Glutamatergic neuron (in vitro differentiated cells): ENCODE data around the gene ARHGAP25. TPM values are rescaled to one million over a fixed set of nuclear protein-coding genes. Genes with fewer than 3 reads are reported as not detected.

Source experiments
- DNase-seq: peaks from one replicate; pipeline ENCODE4 v3.0.0; 2022
- H3K27ac Mint-ChIP-seq: one replicate; pipeline ENCODE4 v1.8.0; 2020; ENCODE audit warnings: mild to moderate bottlenecking, mixed read lengths, inconsistent platforms; ENCODE audit not compliant: unreplicated experiment
- H3K27me3 Mint-ChIP-seq: one replicate; pipeline ENCODE4 v1.8.0; 2020; ENCODE audit warnings: mild to moderate bottlenecking, moderate library complexity, mixed read lengths, inconsistent platforms; ENCODE audit not compliant: unreplicated experiment
- H3K36me3 Mint-ChIP-seq: one replicate; pipeline ENCODE4 v1.8.0; 2020; ENCODE audit warnings: mild to moderate bottlenecking, mixed read lengths, inconsistent platforms; ENCODE audit not compliant: unreplicated experiment
- H3K4me1 Mint-ChIP-seq: one replicate; pipeline ENCODE4 v1.8.0; 2020; ENCODE audit warnings: mild to moderate bottlenecking, low read depth, mixed read lengths, inconsistent platforms; ENCODE audit not compliant: unreplicated experiment
- H3K4me3 Mint-ChIP-seq: one replicate; pipeline ENCODE4 v1.8.0; 2020; ENCODE audit warnings: mild to moderate bottlenecking, mixed read lengths, inconsistent platforms; ENCODE audit not compliant: unreplicated experiment
- H3K9me3 Mint-ChIP-seq: one replicate; pipeline ENCODE4 v1.8.0; 2020; ENCODE audit warnings: mild to moderate bottlenecking, moderate library complexity, mixed read lengths, inconsistent platforms; ENCODE audit not compliant: unreplicated experiment
- CTCF ChIP-seq: fragments of 200-600 bp; sonication (generic); IDR thresholded peaks from one replicate; pipeline ENCODE4 v1.5.0; 2021; ENCODE audit not compliant: partially characterized antibody, unreplicated experiment
- total RNA-seq: library from RNA; stranded (reverse); fragmentation: NEBNext Ultra II Directional; extraction: Animal tissue kit (Norgen Biotek cat#: 25700); gene quantifications from one replicate; pipeline ENCODE4 v1.2.1, GENCODE V29; 2021; ENCODE audit not compliant: unreplicated experiment

ARHGAP25 gene
- total RNA-seq, 1 donor from 2014 or later = 1.4 TPM

- H3K4me3 Mint-ChIP-seq = no peak overlapping the region
- DNase-seq = no peak
- peaks cover 2% of the 10 kb centered on the region for H3K9me3 Mint-ChIP-seq
- H3K27me3 Mint-ChIP-seq = peaks cover 7% of the 10 kb centered on the region
- no peaks in the 10 kb centered on the region for H3K36me3 Mint-ChIP-seq
- TF ChIP-seq CTCF = no peak
- no peak overlapping the region for H3K27ac Mint-ChIP-seq
- H3K4me1 Mint-ChIP-seq = no peaks in the 10 kb centered on the region
Measured at GRCh38 chr2:68779595-68779994, 45.0 kb downstream of the ARHGAP25 start.

- no peak for TF ChIP-seq CTCF
- no peak overlapping the region for H3K4me3 Mint-ChIP-seq
- no peaks in the 10 kb centered on the region for H3K4me1 Mint-ChIP-seq
- no peak for DNase-seq
- no peak overlapping the region for H3K27ac Mint-ChIP-seq
- H3K9me3 Mint-ChIP-seq = no peaks in the 10 kb centered on the region
- H3K27me3 Mint-ChIP-seq = no peaks in the 10 kb centered on the region
- H3K36me3 Mint-ChIP-seq = no peaks in the 10 kb centered on the region
Measured at GRCh38 chr2:68784188-68784587, 49.6 kb downstream of the ARHGAP25 start.

- H3K4me1 Mint-ChIP-seq = no peaks in the 10 kb centered on the region
- H3K4me3 Mint-ChIP-seq = no peak overlapping the region
- no peak overlapping the region for H3K27ac Mint-ChIP-seq
- no peaks in the 10 kb centered on the region for H3K27me3 Mint-ChIP-seq
- TF ChIP-seq CTCF = no peak
- no peaks in the 10 kb centered on the region for H3K36me3 Mint-ChIP-seq
- no peak for DNase-seq
- no peaks in the 10 kb centered on the region for H3K9me3 Mint-ChIP-seq
Measured at GRCh38 chr2:68784915-68785314, 50.3 kb downstream of the ARHGAP25 start.

GRCh38 chr2:68787356-68787755 is 52.7 kb downstream of the ARHGAP25 start:
- no peaks in the 10 kb centered on the region for H3K27me3 Mint-ChIP-seq
- no peak for DNase-seq
- TF ChIP-seq CTCF = no peak
- H3K4me1 Mint-ChIP-seq = no peaks in the 10 kb centered on the region
- H3K27ac Mint-ChIP-seq = no peak overlapping the region
- no peak overlapping the region for H3K4me3 Mint-ChIP-seq
- H3K9me3 Mint-ChIP-seq = no peaks in the 10 kb centered on the region
- no peaks in the 10 kb centered on the region for H3K36me3 Mint-ChIP-seq

GRCh38 chr2:68789603-68790002 is 55.0 kb downstream of the ARHGAP25 start:
- no peak for TF ChIP-seq CTCF
- no peaks in the 10 kb centered on the region for H3K27me3 Mint-ChIP-seq

More at GRCh38 chr2:68789603-68790002, 55.0 kb downstream of the ARHGAP25 start:
- Mint-ChIP-seq H3K4me1 (no peaks in the 10 kb centered on the region), H3K4me3 (no peak overlapping the region), H3K27ac (no peak overlapping the region), H3K9me3 (no peaks in the 10 kb centered on the region), H3K36me3 (no peaks in the 10 kb centered on the region)
- DNase-seq = no peak
